Thyroid gland (tissue), 4 donors: ENCODE measurements around the gene ATAD1. TPM values are rescaled to one million over a fixed set of nuclear protein-coding genes. Genes with fewer than 3 reads are reported as not detected.

Experiments
- DNase-seq, 2 donors: peaks; one replicate each; pipeline ENCODE4 v3.0.0-alpha.2; 2019
- H3K27ac ChIP-seq, 3 donors: fragments of 200-600 bp; sonication (generic); 1 replicate in 2 of 3; 2 replicates in 1 of 3; pipeline ENCODE4 v1.5.1; 2016 to 2019; ENCODE audit warnings: mild to moderate bottlenecking in 1 of 3, moderate library complexity in 1 of 3
- H3K27me3 ChIP-seq: fragments of 200-600 bp; sonication (generic); one replicate; pipeline ENCODE4 v1.5.1; 2019
- H3K36me3 ChIP-seq, 2 donors: fragments of 200-600 bp; sonication (generic); one replicate each; pipeline ENCODE4 v1.5.1; 2016 to 2019
- H3K4me1 ChIP-seq, 2 donors: fragments of 200-600 bp; sonication (generic); one replicate each; pipeline ENCODE4 v1.5.1; 2017 to 2019
- H3K4me3 ChIP-seq, 3 donors: fragments of 200-600 bp; sonication (generic); replicated peaks in 1 of 3; 1 replicate in 2 of 3; 2 replicates in 1 of 3; pipeline ENCODE4 v1.5.1; 2016; ENCODE audit warnings: mild to moderate bottlenecking in 1 of 3
- H3K9me3 ChIP-seq: fragments of 200-600 bp; sonication (generic); one replicate; pipeline ENCODE4 v1.5.1; 2017
- CTCF ChIP-seq, 6 experiments: fragments of 200-600 bp in 3 of 6; fragments of 450-650 bp in 3 of 6; sonication (generic) in 3 of 6; IDR thresholded peaks; one replicate each; pipeline ENCODE4 v1.5.1; 2016 to 2019; ENCODE audit warnings: antibody characterized with exemption in 6 of 6, mild to moderate bottlenecking in 2 of 6, inconsistent platforms in 1 of 6, moderate library complexity in 1 of 6
- POLR2A ChIP-seq, 2 donors: fragments of 450-650 bp; IDR thresholded peaks; one replicate each; pipeline ENCODE4 v1.6.1; 2017; ENCODE audit warnings: antibody characterized with exemption in 2 of 2, mild to moderate bottlenecking in 2 of 2, moderate library complexity in 1 of 2
- WGBS, 2 donors: methylation state at CpG; one replicate each; pipeline ENCODE4 v1.1.5; 2017; 5-methylcytosine and 5-hydroxymethylcytosine counted together
- intact Hi-C: fragments of 100-400 bp; cut with DNase I; formaldehyde crosslinking; loops from one replicate; pipeline ENCODE4 v1.15.1; 2023
- small RNA-seq: library from RNA; depleted of rRNA; stranded (forward); fragments of <200 nt; gene quantifications from one replicate; pipeline ENCODE3, GENCODE V24; 2016
- total RNA-seq, 4 donors: library from RNA; depleted of rRNA; stranded (reverse); fragments of >200 nt; gene quantifications; one replicate each; pipeline ENCODE4 v1.2.3, GENCODE V29; 2016

ATAD1 gene
- total RNA-seq, 4 donors from 2014 or later, result 40.3 to 72.1 (median 53.7) TPM

GRCh38 chr10:87703771-87704170, 114.3 kb downstream of the ATAD1 start:
- Histone ChIP-seq H3K36me3 (no peaks in the 10 kb centered on the region), H3K9me3 (no peaks in the 10 kb centered on the region), H3K4me3 (no peak overlapping the region), H3K27me3 (no peaks in the 10 kb centered on the region), H3K27ac (no peak overlapping the region), H3K4me1 (no peaks in the 10 kb centered on the region)
- TF ChIP-seq CTCF (IDR thresholded peaks at IDR 0.05), result no peak
- no peak for TF ChIP-seq POLR2A (IDR thresholded peaks at IDR 0.05)
- WGBS, 2 donors, result 73 to 80% methylated on average over 1 of the region's 1 CpG
- no peak for DNase-seq
- intact Hi-C loops, result no loop called here

GRCh38 chr10:87702973-87703294, 115.1 kb downstream of the ATAD1 start:
- Histone ChIP-seq H3K27ac (no peak overlapping the region), H3K36me3 (no peaks in the 10 kb centered on the region), H3K4me3 (no peak overlapping the region), H3K27me3 (no peaks in the 10 kb centered on the region), H3K9me3 (no peaks in the 10 kb centered on the region), H3K4me1 (no peaks in the 10 kb centered on the region)
- 91 to 93% methylated on average over 4 of the region's 4 CpGs for WGBS, 2 donors
- no peak for TF ChIP-seq POLR2A (IDR thresholded peaks at IDR 0.05)
- no peak for TF ChIP-seq CTCF (IDR thresholded peaks at IDR 0.05)
- DNase-seq, result no peak
- intact Hi-C loops, result no loop called here

GRCh38 chr10:87702260-87702972, 115.6 kb downstream of the ATAD1 start:
- no peak for DNase-seq
- Histone ChIP-seq H3K36me3 (no peaks in the 10 kb centered on the region), H3K4me3 (no peak overlapping the region), H3K27ac (no peak overlapping the region), H3K9me3 (no peaks in the 10 kb centered on the region), H3K4me1 (no peaks in the 10 kb centered on the region), H3K27me3 (no peaks in the 10 kb centered on the region)
- intact Hi-C loops, result no loop called here
- TF ChIP-seq CTCF (IDR thresholded peaks at IDR 0.05), result no peak
- no peak for TF ChIP-seq POLR2A (IDR thresholded peaks at IDR 0.05)
- 76 to 86% methylated on average over 9 of the region's 9 CpGs for WGBS, 2 donors

Small RNAs within 50 kb of the gene (small RNA-seq; reads per million reads assigned to genes)
- gene RN7SL78P, result not detected

Other genes starting within 250 kb of the ATAD1 start
- gene PAPSS2, start 158.3 kb downstream of the ATAD1 start, total RNA-seq, result 10 to 100 TPM; 25.5 to 32.1 (median 28.8) TPM
- 1 to 10 TPM in 1 of 4 donors, under 1 TPM in 3; 0.27 to 1.2 (median 0.54) TPM for gene KLLN, start 45.3 kb upstream of the ATAD1 start, total RNA-seq
- gene PTEN, start 45.4 kb upstream of the ATAD1 start, total RNA-seq, result 100 to 1,000 TPM; 112 to 183 (median 150) TPM